HG02798 (cell line): ENCODE data around the gene PANK4.
"Not testable (repeated sequence)": the region's sequence is repeated elsewhere in the genome, so short reads cannot be mapped to it uniquely, and the experiment has no call there.

Source experiments
- ATAC-seq: cut with Tn5 transposase; IDR thresholded peaks from one replicate; pipeline ENCODE4 v1.9.1; 2021; ENCODE audit warnings: mild to moderate bottlenecking; ENCODE audit not compliant: unreplicated experiment, poor library complexity

Gene PANK4

DNA sequence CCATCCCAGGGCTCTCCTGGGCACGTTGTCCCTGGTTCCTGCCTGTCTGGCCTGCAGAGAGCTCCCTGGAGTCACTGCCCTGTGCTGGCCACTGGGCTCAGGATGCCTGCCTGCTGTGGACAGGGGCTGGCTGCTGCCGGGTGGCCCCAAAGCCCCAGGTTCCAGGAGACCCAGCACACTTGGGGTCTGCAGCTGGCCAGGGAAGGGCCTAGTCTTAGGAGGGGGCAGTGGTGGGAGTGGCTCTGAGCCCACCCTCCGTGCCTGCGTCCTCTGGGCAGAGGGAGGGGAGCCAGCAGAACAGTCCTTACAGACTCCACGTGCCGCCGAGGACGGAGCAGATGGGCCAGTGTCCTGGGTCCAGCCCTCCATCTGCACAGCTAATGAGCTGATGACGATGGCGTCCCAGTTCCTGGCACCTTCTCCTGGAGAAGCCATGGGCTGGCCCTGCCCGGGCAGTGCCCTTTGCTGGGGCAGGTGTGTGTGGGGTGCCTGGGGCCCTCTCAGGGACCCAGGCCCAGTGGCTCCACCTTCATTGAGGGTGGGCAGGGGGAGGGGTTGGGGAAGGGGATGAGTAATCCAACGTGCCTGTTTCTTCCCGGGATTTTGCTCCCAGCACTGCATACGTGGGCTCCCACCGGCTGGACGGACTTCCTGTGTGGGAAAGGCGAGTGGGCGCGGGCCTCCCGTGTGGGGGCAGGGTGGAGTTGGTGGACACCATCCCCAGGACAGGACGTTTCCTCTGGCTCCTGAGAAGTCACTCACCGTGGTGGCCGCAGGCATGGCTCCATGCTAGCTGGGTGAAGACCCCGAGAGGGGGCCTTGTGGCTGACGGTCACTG lies 57.1 kb downstream of the PANK4 start:
- no peak for ATAC-seq

DNA sequence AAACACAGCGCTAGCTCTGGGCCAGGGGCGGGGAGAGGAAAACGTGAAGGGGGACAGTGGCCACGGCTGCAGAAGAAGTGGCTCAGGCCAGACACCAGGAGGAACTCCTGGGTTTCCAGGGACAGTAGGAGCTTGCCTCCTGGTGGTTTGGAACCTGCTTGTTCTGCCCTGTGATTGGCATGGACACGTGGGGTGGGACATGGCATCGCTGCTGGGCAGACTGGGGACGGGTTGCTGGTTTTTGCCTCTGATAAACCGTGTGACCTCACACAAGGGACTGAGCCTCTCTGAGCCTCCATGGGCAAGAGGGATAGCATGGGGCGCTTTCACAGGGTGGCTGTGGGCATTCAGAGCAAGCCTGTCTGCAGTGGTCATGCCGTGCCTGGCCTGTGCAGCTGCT lies 57.9 kb downstream of the PANK4 start:
- ATAC-seq, result no peak

DNA sequence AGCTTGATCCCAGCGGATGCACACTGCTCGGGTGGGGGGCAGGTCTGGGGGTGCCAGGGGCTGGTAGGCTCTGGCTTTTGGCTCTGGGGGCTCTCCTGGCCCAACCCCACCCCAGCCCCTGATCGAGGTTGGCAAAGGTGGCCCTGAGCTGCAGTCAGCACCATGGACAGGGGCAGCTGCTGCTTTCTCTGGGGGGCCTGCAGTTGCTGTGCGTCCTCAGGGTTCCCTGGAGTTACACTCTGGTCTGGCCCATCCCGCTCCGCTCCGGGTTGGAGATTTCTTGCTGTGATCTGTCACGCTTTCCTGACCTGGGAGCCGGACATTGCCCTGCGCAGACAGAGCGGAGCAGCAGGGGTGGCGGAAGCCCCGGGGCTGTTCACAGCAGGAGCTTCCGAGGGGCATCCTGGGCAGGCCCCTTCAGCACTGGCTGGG lies 58.3 kb downstream of the PANK4 start:
- ATAC-seq, result no peak

DNA sequence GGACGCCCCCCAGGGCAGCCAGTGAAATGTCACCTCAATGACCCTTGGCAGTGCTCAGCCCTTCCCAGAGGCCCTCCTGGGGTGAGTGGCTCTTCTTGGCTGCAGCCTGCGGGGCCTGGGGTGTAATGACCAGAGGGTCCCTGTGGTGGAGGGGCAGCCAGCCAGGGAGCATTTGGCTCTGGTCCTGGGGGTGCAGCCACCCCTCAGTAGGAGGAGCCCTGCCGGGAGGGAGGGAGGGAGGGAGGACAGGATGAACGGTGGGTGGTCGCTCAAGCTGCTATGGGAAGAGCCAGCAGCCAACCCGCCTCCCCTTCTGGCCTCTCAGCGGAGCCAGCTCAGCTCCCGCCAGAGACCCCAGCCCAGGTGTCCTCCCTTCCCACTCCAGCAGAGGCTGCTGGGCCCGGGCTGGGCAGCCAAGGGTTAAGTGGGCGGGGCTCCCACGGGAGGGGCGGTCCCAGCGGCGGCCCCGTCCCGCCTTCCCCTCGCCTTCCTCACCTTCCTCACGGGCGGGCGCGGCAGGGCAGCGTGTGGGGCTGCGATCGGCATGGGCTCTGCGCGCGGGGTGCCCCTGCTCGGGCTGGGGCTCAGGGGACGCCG lies 59.3 kb downstream of the PANK4 start:
- no peak for ATAC-seq

DNA sequence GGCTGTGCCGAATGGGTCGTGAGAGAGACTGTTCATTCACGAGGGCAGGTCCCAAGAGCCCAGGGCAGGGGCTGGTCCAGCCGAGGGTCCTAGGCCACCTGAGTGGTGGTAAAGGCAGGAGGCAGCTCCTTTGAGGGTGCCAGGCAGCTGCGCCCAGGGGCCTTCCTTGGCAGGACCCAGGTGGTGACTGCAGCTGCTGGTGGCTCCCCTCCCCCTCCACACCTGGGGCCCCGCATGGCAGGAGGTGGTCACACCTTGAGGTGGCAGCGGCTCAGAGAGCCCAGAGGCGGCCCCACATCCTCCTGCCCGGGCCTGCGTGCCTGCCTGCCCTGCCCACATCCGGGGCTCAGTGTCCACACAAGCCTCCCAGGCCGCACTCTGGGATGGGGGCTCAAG lies 60.1 kb downstream of the PANK4 start:
- ATAC-seq, result no peak

DNA sequence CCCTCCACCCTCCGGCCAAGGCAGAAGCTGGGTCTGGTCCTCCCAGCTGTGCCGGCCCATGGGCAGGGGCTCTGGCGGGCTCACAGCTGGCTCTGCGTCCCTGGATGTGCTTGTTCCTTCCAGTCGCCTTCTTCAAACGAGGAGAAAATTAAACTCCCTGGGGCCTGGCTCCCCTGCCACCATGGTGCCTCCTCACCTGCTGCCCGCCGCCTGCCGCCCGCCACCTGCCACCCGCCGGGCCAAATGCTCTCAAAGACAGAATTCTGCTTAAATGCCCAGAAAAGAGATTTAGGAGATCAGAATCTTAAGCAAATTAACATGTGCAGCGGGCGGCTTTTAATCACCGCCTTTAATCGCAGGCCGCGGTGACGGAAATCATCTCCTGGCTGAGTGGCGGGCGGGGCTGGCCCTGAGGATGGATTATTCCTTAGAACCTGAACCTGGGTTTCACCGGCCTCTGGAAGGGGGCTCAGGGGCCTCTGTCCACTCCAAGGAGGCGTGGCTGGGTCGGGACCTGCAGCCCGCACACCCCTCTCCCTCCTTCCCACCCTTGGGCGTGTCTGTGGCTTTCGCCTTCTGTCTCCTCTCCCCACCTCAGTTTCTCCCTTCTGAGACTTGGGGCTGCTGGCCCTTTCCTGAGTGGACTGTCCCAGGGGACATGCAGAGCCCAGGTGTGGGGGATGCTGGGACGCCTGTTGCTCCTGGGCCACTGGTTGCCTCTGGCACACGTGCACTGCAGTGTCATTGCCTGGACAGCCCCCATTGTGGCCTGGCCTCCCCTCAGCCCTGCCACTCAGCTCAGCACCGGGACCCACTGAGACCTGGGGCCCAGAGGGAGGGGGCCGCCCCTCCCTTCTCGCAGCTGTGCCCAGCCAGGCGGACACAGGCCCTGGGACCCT lies 60.8 kb downstream of the PANK4 start:
- ATAC-seq, result no peak

DNA sequence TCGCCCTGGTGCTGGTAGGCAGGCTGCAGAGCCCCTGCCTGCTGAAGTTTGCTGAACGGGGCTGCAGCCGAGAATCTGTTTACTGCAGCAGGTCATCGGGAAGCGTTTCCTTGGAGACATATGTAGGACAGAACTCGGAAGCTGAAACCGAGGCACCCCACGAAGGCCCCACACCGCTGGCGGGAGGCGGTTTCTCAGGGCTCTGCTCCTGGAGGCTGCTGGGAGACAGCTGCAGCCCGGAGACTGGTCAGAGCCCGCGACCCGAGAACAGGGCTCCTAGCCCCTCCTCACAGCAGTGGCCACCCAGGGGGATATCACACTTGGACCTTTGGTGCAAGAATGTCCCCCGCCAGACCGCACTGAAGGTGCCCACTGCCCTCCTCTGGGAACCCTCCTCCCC lies 63.0 kb downstream of the PANK4 start:
- ATAC-seq, result no peak

DNA sequence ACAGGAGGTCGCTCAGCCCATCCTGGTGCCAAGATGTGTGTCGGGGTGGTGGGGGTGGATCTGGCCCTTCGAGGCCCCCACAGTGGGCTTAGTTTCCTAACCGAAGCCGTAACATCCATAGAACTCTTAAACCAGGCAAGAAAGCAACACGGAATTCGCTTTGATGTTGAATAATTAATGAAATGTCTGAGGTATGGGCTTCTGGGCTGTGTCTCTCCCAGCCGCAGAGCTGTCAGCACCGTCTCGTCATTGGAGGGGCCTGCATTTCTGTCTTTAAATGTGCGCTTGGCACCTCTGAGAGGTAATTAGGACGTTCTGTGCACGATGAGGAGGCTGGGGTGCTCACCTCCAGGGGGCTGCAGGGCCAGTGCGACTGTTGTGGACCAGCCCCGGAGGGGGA lies 63.6 kb downstream of the PANK4 start:
- no peak for ATAC-seq

DNA sequence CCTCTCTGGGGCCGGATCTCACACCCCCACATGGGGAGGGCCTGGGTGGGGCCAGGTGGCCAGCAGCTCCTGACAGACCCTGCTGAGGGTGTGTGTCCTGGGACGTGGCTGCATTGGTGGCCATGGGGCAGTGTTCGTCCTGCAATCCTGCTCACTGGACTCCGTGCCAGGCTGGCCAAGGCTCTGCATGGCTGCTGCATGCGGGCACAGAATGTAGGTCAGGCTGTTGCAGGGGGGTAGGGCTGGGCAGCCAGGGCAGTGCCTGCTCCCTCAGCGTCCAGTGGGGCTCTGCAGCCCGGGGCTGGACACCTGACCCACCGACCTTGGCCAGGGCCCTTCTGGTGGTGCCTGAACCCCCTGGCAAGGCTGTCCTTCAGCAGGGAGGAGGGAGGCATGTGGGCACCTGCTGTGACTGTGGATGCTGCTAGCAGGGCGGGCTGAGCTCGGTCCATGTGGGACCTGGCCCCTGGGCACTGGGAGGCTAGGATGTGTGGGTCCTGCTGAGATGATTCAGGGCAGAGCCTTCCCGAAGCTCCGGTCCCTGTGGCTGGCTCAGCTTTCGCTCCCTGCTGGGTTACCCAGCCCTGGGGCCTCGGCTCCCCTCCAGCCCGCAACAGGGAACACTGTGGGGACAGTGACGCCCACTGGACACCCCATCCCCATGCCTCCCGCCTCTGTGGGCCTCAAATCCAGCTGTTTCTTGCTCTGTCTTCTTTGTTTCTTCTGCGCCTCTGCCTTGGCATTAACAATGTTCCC lies 65.2 kb downstream of the PANK4 start:
- ATAC-seq, result no peak

DNA sequence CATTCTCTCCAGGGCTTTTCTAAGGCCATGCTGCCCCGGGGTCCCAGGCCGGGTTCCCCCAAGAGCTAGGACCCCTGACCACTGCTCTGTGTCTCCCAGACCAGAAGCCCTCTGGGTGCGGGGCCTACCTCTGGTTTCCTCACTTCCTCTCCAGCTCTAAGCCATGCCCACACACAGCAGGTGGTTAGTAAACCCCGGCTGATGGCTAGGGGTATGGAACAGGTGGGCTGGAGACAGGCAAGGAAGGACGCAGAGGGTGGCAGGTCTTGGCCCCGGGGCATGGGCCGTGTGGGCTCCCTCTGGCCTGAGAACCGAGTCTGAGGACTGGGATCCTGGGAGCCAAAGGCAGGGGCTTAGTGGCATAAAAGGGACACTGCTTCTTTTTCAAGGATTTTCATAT lies 66.2 kb downstream of the PANK4 start:
- ATAC-seq, result no peak

DNA sequence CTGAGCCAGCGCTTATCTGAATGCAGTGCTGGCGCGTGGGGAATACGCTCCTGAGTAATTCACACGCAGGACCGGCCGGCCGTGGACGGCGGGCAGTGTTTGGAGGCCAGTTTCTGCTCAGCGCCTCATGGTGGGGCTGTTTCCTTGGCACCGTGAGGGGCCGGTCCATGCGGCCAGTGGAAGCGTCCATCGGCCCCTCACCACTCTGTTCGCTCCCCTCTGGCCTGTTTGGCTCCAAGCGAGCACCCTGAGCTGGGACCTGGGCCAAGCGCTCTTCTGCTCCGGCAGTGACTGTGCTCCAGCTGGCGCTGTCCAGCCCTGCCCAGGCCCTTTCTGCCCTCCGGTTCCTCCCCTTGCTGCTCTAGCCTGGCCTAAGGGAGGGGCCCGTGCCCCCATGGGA lies 66.6 kb downstream of the PANK4 start:
- no peak for ATAC-seq

DNA sequence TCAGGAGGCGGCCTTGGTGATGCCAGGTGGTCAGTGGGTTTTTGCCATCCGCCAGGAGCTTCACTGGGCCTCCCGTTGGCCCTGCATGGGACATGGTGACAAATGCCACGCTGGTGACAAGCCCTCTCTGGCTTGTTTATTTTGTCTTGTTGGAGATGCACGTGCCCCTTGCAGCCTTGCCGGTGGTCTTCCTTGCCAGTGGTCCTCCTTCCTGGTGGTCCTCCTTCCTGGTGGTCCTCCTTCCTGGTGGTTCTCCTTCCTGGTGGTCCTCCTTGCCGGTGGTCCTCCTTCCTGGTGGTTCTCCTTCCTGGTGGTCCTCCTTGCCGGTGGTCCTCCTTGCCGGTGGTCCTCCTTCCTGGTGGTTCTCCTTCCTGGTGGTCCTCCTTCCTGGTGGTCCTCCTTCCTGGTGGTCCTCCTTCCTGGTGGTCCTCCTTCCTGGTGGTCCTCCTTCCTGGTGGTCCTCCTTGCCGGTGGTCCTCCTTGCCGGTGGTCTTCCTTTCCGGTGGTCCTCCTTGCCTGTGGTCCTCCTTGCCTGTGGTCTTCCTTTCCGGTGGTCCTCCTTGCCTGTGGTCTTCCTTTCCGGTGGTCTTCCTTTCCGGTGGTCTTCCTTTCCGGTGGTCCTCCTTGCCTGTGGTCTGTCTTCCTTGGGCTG lies 67.2 kb downstream of the PANK4 start:
- not testable (repeated sequence) for ATAC-seq

DNA sequence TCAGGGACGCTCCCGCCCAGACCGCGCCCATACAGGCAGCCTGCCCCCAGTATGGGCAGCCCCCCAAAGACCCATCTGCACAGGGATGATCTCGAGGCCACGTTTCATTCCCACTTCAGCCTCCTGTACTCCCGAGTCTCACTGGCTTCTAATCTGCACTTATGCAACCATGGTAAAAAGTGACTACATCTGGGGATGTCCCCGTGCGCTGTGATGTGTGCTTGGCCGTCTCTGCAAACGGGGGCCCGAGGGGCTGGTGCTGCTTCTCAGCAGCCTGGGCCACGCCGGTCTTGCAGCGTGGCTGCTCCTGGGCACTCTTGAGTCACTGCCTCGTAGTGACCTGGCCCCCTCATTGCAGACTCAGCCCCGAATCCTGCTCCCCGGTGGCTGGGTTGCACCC lies 67.7 kb downstream of the PANK4 start:
- no peak for ATAC-seq
